ENCODE measurements around the gene RAB36.

DNA sequence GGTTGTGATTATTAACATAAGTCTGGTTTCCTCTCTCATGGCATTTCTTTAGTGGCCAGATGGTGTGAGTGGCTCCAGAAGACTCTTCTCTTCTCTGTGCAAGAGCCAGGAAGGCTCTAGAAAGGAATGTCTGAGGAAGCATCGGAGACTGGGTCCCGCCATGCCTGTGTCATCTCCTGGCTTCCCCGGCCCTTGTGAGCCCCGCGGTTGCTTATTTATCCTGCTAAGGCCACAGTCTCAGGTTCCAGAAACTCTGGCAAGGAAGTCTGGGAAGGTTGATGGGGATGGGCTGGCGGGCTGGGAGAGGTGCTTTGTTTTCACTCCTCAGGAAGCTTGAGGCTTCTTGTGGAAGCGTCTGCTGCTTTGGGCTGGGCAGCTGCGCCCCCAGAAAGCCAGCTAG lies 53.9 kb downstream of the RAB36 start:
- TF ChIP-seq CTCF (IDR thresholded peaks at IDR 0.05) (no peak), POLR2A (IDR thresholded peaks at IDR 0.05) (no peak)
